Stimulated activated CD4-positive, alpha-beta T cell treated with anti-CD3 and anti-CD28 coated beads, Interleukin-15, amount 100 ng/mL, for 48 hours (primary cell): Measurements from ENCODE around the gene RND2.
A peak's percentile ranks its signal among the peaks of the same experiment; 100 is the strongest.
"Not testable (repeated sequence)": the region's sequence is repeated elsewhere in the genome, so short reads cannot be mapped to it uniquely, and the experiment has no call there.

Experiments used
- DNase-seq, 2 donors: peaks; one replicate each; pipeline ENCODE4 v3.0.0-alpha.2; 2020; ENCODE audit warnings: low read depth in 2 of 2

Gene RND2, protein sequence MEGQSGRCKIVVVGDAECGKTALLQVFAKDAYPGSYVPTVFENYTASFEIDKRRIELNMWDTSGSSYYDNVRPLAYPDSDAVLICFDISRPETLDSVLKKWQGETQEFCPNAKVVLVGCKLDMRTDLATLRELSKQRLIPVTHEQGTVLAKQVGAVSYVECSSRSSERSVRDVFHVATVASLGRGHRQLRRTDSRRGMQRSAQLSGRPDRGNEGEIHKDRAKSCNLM

DNA sequence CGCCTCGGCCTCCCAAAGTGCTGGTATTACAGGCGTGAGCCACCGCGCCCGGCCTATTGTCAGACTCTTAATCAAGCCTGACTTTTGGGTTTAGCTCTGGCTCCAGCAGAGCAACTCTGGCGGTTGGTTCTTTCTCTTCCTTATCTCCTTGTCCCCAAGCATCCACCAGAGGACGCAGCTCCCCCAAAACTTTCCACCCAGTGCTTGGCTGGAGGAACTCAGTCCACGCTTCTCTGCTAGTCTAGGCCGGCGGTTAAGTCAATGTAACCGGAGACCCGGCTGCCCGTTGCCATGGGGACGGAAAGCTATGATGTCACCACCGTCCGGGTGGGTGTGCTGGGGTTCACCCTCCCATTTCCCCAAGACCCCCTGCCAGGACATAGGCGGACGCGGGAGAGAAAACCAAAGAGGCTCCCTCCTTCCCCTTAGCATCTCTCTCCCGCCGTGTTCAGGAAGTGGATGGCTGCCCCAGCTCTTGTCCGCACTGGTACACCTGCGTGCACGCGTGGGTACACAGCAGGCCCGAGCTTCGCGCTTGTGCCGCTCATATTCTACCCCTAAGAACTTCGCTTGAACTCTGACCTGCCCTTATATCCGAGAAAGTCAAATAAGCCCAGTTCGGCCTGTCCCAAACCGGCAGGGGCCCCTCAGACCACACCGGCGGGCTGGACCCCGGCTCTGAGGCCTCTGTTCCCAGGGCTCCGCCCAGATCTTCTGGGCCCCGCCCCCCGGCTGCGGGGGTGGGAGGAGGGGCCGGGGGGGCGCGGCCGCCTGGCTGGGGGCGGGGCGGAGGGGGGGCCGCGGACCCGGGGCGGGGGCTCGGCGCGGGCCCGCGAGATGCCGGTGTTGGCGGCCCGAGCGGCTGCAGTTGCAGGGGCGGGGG is at the start of gene RND2:
RND2 (plus strand) TSS at position 825 of the 883 bp plus-strand sequence. CDS start 117 bp downstream, outside the sequence.
- peak; percentile 70 to 78 for DNase-seq

DNA sequence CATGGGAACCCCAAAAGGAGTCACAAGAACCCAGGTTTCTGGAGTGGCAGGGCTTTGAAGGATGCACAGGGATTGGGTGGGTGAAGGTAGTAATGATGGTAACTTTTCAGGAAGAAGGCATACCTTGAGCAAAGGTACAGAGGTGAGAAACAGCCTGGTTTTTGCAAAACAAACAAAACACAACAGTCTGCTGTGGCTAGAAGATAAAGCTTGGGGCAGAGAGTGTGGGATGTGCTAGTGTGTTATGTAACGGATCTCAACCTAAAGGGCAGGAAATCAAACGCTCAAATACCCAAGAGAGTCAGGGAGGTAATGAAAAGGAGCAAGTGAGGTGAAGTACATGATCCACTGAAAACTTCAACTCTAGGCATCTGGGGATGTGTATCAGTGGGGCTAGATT is 49.8 kb upstream of the RND2 start:
- DNase-seq = no peak

DNA sequence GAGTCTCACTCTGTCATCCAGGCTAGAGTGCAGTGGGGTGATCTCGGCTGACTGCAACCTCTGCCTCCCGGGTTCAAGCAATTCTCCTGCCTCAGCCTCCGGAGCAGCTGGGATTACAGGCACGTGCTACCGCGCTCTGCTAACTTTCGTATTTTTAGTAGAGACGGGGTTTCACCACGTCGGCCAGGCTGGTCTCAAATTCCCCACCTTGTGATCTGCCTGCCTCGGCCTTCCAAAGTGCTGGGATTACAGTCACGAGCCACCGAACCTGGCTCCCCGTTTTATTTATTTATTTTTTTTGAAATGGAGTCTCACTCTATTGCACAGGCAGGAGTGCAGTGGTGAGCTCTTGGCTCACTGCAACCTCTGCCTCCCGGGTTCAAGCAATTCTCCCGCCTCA is 49.3 kb upstream of the RND2 start:
- DNase-seq = not testable (repeated sequence)

DNA sequence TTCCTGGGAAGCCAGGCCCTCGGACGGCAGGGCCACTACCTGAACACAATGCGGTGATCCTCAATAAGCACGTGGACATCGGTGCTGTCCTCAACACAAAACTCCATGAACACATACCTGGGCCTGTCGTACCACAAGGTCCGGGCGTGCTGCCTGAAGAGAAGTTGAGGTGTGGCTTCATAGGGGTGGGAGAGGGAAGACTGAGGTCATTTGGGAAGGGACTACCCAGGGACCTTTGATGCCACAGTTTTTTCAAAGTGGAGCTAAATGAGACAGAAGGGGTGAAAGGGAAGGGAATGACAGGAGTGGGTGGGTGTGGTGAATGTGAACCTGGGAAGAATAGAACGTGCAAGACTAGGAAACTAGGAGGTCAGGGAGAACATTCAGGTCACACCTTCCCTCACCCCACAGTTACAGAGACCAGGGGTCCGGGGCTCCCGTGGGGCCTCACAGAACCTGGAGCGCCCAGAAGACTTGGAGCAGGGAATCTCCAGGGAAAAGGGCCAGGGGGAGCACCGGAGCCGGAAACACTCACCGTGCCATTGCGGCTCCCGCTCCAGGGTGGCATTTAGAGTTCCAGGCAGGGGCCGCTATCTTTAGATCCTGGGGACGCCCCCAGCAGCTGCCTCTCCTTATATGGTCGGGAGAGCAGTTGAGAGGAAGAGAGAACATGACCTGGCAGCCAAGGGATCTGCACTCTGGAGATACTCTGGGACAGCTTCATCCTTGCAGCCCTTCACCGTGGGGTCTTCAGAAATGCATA is 45.3 kb upstream of the RND2 start, which contains the start of gene PTGES3L:
PTGES3L (minus strand) TSS at position 570 of the 763 bp plus-strand sequence; CDS start at position 543, 27 bp downstream.
- peak in 1 of 2 donors; percentile 14 for DNase-seq

DNA sequence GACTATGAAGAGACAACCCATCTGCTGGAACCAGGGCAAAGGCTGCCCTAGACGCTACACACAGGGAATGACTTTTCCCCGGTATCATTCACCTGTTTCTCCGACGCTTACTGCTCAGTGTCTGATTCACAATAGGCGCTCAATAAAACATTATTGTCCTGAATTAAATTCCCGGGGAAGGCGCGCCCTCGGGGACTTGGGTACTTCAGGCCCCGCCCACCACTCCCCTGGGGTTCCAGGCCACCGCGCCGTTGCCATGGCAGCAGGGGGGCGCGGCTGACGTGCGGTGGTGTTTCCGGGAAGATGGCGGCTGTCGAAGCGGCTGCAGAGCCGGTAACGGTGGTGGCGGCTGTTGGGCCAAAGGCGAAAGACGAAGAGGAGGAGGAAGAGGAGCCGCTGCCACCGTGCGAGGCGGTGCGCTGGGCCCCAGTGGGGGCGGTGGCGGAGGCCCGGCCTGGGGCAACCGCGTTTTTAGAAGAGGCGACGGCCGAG is 44.7 kb upstream of the RND2 start, which contains the start of gene RUNDC1:
RUNDC1 (plus strand) TSS at position 292 of the 492 bp plus-strand sequence; CDS start at position 304, 12 bp downstream.
- peak; percentile 76 to 89 for DNase-seq

DNA sequence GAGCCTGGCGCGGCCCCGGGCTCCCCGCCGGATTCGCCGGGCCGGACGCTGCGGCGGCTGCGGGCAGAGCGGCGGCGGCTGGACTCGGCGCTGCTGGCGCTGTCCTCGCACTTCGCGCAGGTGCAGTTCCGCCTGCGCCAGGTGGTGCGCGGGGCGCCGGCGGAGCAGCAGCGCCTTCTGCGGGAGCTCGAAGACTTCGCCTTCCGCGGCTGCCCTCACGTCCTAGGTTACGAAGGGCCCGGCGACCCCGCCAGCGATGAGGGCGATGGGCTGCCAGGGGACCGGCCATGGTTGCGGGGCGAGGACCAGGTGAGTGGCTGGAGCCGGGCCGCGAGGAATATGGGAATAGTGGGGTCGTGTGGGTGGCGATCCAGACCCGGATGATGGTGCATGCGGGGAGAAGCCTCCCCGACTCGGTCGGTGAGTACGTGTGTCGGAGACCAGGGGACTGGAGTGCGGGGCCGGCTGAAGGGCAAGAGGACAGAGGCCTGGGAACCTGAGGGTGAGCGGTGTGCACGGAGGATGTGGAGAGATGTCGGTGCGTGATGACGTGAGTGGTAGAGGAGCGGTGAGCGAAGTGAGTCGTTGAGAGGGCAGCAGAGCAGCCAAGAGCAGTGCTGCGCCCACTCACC is 44.1 kb upstream of the RND2 start:
- DNase-seq = peak; percentile 62 to 71

DNA sequence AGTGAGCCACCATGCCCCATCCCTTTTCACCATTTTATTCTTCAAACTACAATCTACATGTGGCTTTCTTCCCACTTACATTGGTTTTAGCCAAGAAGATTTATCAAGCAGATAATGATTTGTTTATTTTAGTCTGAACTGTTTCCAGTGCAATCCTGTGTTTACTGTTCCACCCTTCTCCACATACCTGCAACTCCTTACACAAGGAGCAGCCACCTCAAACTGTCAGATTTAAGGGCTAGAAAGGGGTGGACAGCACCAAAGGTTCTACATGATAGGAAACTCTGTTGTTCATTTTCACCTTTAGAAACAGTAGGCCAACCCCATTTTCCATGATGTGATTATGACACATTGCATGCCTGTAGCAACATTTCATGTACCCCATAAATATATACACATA is 42.8 kb upstream of the RND2 start:
- no peak for DNase-seq

DNA sequence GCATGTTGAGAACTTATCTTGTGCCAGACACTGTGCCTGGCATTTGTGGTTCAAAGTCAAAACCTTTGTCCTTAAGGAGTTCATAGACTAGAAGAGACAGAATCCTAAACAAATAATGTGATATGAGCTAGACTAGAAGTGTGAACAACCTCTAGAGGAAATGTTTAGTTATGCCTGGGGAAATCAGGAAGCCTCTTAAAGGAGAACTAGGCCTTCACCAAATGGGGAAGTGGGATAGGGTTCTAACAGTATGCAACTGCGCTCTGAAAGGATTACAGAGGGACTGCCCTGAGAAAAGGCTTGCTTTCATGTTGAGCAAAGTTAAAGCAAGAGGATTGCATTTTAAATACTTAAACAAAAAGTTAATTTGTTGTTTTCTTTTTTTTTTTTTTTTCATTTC is 39.8 kb upstream of the RND2 start:
- no peak for DNase-seq

DNA sequence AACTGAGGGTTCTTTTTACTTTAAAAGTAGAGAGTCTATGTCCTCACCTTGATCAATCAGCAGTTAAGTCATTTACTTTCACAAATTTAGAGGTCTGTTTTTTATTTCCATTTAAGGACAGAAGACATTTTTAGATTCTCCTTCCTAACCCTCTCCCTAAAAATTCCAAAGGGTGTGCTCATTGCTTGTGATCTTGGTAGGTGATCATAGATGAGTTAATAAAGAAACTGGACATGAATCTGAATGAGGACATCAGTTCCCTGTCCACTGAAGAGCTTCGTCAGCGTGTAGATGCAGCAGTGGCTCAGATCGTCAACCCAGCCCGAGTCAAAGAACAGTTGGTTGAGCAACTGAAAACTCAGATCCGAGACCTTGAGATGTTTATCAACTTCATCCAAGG is 35.9 kb upstream of the RND2 start:
- DNase-seq = no peak

DNA sequence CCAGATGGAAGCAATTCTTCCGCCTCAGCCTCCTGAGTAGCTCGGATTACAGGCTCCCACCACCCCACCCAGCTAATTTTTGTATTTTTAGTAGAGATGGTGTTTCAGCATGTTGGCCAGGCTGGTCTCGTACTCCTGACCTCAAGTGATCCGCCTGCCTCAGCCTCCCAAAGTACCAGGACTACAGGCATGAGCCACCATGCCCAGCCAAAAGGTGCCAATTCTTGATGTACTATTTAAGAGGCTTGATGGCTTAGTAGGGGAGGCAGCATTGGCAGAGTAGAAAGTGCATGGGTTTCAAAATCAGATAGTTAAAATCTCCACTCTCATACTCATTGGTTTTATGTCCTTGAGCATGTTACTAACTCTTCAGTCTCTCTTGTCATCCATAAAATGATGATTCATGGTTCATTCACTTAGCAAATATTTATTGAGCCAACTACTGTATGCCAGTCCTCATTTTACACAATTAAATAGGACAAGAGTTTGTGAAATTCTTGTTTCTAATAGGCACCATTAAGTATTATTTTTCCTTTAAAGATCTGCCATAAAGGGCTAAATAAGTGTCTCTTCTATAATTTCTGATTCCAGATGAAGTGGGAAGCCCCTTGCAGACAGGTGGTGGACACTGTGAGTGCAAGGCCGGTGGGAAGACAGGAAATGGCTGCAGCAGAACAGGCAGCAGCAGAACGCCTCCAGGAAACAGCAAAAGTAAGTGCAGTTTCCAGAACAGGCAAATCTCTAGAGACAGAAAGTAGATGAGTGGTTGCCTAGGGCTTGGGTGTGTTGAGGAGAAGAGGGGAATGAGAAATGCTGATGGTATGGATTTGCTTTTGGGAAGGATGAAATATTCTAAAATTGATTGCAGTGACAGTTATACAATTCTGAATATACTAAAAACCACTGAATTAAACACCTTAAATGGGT is 35.0 kb upstream of the RND2 start:
- no peak for DNase-seq

DNA sequence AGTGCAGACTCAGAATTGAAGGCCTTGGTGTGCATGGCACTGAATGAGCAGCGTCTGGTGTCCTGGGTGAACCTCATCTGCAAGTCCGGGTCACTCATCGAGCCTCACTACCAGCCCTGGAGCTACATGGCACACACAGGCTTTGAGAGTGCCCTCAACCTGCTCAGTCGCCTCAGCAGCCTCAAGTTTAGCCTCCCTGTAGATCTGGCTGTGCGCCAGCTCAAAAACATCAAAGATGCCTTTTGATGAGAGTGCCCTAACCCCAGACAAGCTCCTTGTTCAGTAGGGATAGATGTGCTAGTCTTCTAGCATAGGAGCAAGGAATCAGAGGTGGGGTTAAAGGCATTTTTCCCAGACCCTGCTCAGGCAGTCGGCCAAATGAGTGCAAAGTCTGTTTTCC is 33.6 kb upstream of the RND2 start:
- no peak for DNase-seq

DNA sequence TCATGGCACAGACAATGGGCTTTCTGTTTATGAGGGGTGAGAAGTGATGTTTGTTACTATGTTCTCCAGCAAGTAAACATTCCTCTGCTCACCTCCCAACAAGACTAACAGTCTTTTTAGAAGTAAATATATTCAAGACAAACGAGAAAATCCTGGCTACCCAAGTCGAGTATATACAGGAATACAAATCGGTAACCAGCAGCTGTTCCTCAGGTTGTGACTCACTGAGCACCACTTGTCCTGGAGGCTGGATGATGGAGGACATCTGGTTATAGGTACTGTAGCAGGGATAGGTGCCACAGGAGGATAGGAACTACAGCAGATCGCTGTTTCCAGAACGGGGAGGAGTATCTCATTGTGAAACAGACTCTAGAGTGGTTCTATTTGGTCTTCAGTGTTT is 32.2 kb upstream of the RND2 start:
- DNase-seq = no peak

DNA sequence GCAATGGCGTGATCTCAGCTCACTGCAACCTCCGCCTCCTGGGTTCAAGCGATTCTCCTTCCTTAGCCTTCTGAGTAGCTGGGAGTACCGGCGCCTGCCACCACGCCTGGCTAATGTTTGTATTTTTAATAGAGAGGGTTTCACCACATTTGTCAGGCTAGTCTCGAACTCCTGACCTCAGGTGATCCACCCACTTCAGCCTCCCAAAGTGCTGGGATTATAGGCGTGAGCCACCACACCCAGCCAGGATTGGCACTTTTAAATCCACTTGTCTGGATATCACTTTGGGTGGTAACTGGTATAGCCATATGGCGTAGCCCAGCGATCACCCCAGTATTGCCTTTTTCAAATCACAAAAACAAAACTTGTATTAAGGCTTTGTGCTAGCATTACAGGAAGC is 31.1 kb upstream of the RND2 start:
- DNase-seq = not testable (repeated sequence)

DNA sequence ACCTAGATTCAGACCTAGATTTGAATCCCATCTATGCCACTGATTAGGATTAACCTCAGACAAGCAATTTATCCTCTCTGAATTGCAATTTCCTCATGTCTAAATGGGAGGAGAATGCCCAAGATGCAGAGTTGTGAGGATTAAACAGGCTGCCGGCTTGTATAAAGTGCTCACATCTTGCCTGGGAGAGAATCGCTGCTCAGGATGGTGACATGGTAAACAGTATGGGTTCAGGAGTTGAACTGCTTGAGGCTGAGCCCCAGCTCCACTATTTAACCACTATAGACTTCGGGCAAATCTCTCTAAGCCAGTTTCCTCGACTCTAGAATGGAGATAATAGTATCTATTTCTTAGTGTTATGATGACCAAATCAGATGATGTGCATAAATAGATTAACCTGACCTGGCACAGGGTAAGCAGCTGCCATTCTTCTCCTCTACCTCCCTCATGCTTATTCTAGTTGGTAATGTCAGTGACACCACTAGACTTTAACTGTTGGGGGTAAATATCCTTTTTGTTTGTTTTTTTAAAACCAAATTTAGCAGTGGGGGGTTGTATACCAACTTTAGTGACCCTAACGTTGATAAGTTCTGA is 27.5 kb upstream of the RND2 start:
- no peak for DNase-seq

DNA sequence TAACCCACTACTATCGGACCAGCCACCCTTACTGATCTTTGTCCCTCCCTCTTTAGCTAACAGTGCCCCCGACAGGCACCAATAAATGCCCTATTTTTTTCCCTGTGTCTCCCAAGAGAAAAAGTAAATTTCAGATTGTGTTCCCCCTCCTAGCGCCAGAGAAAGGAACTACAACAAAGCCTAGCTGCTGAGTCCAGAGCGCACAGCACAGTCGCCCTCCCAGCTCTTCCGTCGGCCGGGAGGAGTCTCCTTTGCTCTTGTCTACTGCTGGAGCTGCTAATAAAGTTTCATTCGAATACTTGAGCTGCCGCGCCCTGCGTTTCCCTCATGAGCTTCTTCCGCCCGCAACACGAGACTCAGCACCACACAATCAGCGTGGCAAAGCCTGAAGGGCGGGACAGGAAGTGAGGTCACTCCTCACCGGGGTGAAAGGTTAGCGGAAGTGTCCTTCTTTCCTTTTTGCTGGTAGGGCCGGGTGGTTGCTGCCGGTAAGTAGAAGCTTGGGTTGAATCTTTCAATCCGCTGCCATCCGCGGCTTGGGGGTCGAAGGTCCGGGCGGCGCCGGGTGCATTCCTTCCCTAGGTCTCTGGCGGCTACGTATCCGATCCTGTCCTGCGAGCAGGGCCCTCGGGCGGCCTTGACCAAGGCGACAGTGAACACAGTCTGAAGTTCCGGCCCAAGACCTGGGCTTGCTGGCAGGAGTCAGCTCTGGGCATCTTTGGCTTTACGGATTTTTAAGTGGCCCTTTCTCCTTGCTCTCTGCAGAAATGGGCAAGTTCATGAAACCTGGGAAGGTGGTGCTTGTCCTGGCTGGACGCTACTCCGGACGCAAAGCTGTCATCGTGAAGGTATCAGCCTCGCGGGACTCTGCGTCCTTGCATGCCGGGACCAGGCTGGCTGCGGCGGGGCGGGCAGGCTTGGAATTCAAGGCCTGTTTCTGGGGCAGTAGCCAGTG is 26.8 kb upstream of the RND2 start, which contains the start of gene RPL27:
RPL27 (plus strand) TSS at position 436 of the 955 bp plus-strand sequence; CDS start at position 768, 332 bp downstream.
- DNase-seq = peak; percentile 93 to 97

DNA sequence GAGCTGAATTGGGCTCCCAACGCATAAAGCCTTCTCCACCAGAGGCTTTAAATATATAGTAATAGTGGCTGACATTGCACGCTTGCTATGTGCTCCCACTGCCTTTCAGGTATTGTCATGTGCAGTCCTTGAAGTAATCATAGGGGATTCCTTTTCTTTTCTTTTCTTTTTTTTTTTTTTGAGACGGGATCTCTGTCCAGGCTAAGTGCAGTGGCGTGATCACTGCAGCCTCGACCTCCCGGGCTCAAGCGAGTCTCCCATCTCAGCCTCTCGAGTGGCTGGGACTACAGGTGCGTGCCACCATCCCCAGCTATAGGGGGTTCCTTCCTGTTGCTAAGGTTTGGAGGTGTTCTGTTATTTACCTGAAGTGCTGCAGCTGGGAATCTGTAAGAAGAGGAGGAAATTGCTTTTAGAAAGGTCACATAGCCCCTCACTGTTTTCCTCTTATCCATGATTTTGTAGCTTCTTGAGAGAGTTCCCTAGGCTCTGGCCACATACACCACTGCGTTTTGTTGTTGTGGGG is 26.0 kb upstream of the RND2 start:
- DNase-seq = no peak

DNA sequence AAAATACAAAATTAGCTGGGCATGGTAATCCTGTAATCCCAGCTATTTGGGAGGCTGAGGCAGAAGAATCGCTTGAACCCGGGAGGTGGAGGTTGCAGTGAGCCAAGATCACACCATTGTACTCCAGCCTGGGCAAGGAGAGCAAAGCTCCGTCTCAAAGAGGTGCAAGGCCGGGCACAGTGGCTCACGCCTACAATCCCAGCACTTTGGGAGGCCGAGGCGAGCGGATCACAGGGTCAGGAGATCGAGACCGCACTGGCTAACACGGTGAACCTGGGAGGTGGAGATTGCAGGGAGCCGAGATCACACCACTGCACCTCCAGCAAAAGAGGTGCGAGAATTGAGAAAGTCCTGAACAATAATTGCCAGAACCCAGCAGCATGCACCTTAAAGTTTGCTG is 24.1 kb upstream of the RND2 start:
- not testable (repeated sequence) for DNase-seq

DNA sequence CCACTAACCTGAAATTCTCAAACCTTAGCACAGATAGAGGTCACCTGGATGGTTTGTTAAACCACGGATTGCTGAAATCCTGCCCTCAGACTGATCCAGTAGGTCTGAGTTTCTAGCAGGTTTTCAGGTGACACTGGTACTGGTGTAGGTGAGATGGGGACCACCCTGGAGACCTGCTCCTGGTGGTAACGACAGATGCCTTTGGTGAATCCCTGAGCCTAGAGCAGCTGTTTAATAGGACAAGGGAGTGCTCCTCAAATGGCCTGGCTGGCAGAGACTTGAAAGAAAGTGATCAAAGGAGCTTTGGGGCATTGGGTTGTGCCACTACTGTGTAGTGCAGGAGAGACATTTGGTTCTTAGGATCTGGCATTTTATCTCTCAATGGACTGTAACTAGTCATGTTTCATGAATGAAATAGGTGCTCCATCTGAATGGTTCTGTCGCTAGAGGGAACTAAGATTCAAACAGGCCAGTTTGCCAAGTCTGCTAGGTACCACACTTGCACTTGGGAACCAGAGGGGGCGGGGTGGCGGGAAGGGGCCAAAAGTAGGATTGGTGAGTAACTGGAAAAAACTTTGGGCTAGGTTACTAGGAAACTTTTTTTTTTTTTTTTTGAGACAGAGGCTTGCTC is 21.4 kb upstream of the RND2 start:
- DNase-seq = no peak
